ENCODE results near the gene RNU5B-1. TPM values are rescaled to one million over a fixed set of nuclear protein-coding genes. Genes with fewer than 3 reads are reported as not detected.

Gene RNU5B-1
- total RNA-seq, 2 experiments from 2014 or later: not detected

GRCh38 chr15:65330934-65331645, 26.6 kb downstream of the RNU5B-1 start:
- Mint-ChIP-seq H3K9me3 (no peaks in the 10 kb centered on the region), H3K27me3 (peaks cover 7% of the 10 kb centered on the region), H3K27ac (no peak overlapping the region), H3K4me3 (no peak overlapping the region), H3K36me3 (no peaks in the 10 kb centered on the region), H3K4me1 (ENCODE audit: low read depth) (no peaks in the 10 kb centered on the region)
- ChIA-PET CTCF (no interaction called here), POLR2A (no interaction called here)
- intact Hi-C loops (cut with micrococcal nuclease): no loop called here
- no peak for DNase-seq

GRCh38 chr15:65331811-65332210, 27.3 kb downstream of the RNU5B-1 start:
- POLR2A ChIA-PET: no interaction called here
- no peak overlapping the region for H3K27ac Mint-ChIP-seq
- peaks cover 7% of the 10 kb centered on the region for H3K27me3 Mint-ChIP-seq
- CTCF ChIA-PET: no interaction called here
- H3K4me1 Mint-ChIP-seq (ENCODE audit: low read depth): no peaks in the 10 kb centered on the region
- H3K9me3 Mint-ChIP-seq: no peaks in the 10 kb centered on the region
- no peak for DNase-seq
- H3K4me3 Mint-ChIP-seq: no peak overlapping the region
- intact Hi-C loops (cut with micrococcal nuclease): no loop called here
- H3K36me3 Mint-ChIP-seq: no peaks in the 10 kb centered on the region

GRCh38 chr15:65332391-65333147, 28.1 kb downstream of the RNU5B-1 start:
- H3K27ac Mint-ChIP-seq: no peak overlapping the region
- ChIA-PET CTCF (no interaction called here), POLR2A (no interaction called here)
- no peaks in the 10 kb centered on the region for H3K36me3 Mint-ChIP-seq
- intact Hi-C loops (cut with micrococcal nuclease): no loop called here
- H3K4me1 Mint-ChIP-seq (ENCODE audit: low read depth): no peaks in the 10 kb centered on the region
- H3K27me3 Mint-ChIP-seq: peaks cover 7% of the 10 kb centered on the region
- H3K9me3 Mint-ChIP-seq: no peaks in the 10 kb centered on the region
- no peak for DNase-seq
- no peak overlapping the region for H3K4me3 Mint-ChIP-seq

- no peaks in the 10 kb centered on the region for H3K4me1 Mint-ChIP-seq (ENCODE audit: low read depth)
- peaks cover 5% of the 10 kb centered on the region for H3K27me3 Mint-ChIP-seq
- H3K27ac Mint-ChIP-seq: no peak overlapping the region
- POLR2A ChIA-PET: no interaction called here
- H3K9me3 Mint-ChIP-seq: no peaks in the 10 kb centered on the region
- intact Hi-C loops (cut with micrococcal nuclease): no loop called here
- no peak overlapping the region for H3K4me3 Mint-ChIP-seq
- H3K36me3 Mint-ChIP-seq: no peaks in the 10 kb centered on the region
- CTCF ChIA-PET: no interaction called here
- DNase-seq: no peak
Observed at GRCh38 chr15:65333148-65333820, 28.8 kb downstream of the RNU5B-1 start.

GRCh38 chr15:65333856-65334255, 29.4 kb downstream of the RNU5B-1 start:
- H3K4me3 Mint-ChIP-seq: no peak overlapping the region
- no peaks in the 10 kb centered on the region for H3K4me1 Mint-ChIP-seq (ENCODE audit: low read depth)
- ChIA-PET CTCF (no interaction called here), POLR2A (no interaction called here)
- DNase-seq: no peak
- peaks cover 5% of the 10 kb centered on the region for H3K27me3 Mint-ChIP-seq
- H3K9me3 Mint-ChIP-seq: no peaks in the 10 kb centered on the region
- no peaks in the 10 kb centered on the region for H3K36me3 Mint-ChIP-seq
- intact Hi-C loops (cut with micrococcal nuclease): no loop called here
- no peak overlapping the region for H3K27ac Mint-ChIP-seq

GRCh38 chr15:65334586-65335231, 30.2 kb downstream of the RNU5B-1 start:
- no peak overlapping the region for H3K4me3 Mint-ChIP-seq
- DNase-seq: no peak
- no peaks in the 10 kb centered on the region for H3K4me1 Mint-ChIP-seq (ENCODE audit: low read depth)
- POLR2A ChIA-PET: no interaction called here
- intact Hi-C loops (cut with micrococcal nuclease): no loop called here
- peaks cover 7% of the 10 kb centered on the region for H3K27me3 Mint-ChIP-seq
- CTCF ChIA-PET: no interaction called here
- H3K36me3 Mint-ChIP-seq: no peaks in the 10 kb centered on the region
- no peaks in the 10 kb centered on the region for H3K9me3 Mint-ChIP-seq
- no peak overlapping the region for H3K27ac Mint-ChIP-seq

GRCh38 chr15:65335278-65336055, 31.0 kb downstream of the RNU5B-1 start:
- Mint-ChIP-seq H3K4me1 (ENCODE audit: low read depth) (no peaks in the 10 kb centered on the region), H3K27ac (no peak overlapping the region), H3K27me3 (peaks cover 4% of the 10 kb centered on the region), H3K9me3 (no peaks in the 10 kb centered on the region), H3K36me3 (no peaks in the 10 kb centered on the region), H3K4me3 (no peak overlapping the region)
- POLR2A ChIA-PET: no interaction called here
- CTCF ChIA-PET: no interaction called here
- intact Hi-C loops (cut with micrococcal nuclease): no loop called here
- no peak for DNase-seq

GRCh38 chr15:65336493-65337435, 32.3 kb downstream of the RNU5B-1 start:
- CTCF ChIA-PET: no interaction called here
- H3K27ac Mint-ChIP-seq: no peak overlapping the region
- no peaks in the 10 kb centered on the region for H3K4me1 Mint-ChIP-seq (ENCODE audit: low read depth)
- intact Hi-C loops (cut with micrococcal nuclease): no loop called here
- no peak overlapping the region for H3K4me3 Mint-ChIP-seq
- POLR2A ChIA-PET: no interaction called here
- no peaks in the 10 kb centered on the region for H3K36me3 Mint-ChIP-seq
- peaks cover 2% of the 10 kb centered on the region for H3K27me3 Mint-ChIP-seq
- H3K9me3 Mint-ChIP-seq: no peaks in the 10 kb centered on the region
- no peak for DNase-seq

- ChIA-PET POLR2A (no interaction called here), CTCF (interaction anchor here (0.8 to 1.3 kb wide), 2 partner anchors 12 to 48 kb away, joined by 3 read pairs; no protein-coding TSS in a partner anchor)
- Mint-ChIP-seq H3K4me1 (ENCODE audit: low read depth) (no peaks in the 10 kb centered on the region), H3K4me3 (no peak overlapping the region), H3K9me3 (no peaks in the 10 kb centered on the region), H3K36me3 (no peaks in the 10 kb centered on the region), H3K27me3 (peaks cover 2% of the 10 kb centered on the region), H3K27ac (no peak overlapping the region)
- intact Hi-C loops (cut with micrococcal nuclease): no loop called here
- no peak for DNase-seq
Observed at GRCh38 chr15:65337436-65338070, 33.1 kb downstream of the RNU5B-1 start.

GRCh38 chr15:65338366-65338765, 33.9 kb downstream of the RNU5B-1 start:
- H3K4me3 Mint-ChIP-seq: no peak overlapping the region
- CTCF ChIA-PET: interaction anchor here (0.8 to 1.3 kb wide), 2 partner anchors 12 to 47 kb away, joined by 3 read pairs; no protein-coding TSS in a partner anchor
- intact Hi-C loops (cut with micrococcal nuclease): no loop called here
- no peak overlapping the region for H3K27ac Mint-ChIP-seq
- DNase-seq: no peak
- peaks cover 2% of the 10 kb centered on the region for H3K27me3 Mint-ChIP-seq
- H3K36me3 Mint-ChIP-seq: no peaks in the 10 kb centered on the region
- H3K4me1 Mint-ChIP-seq (ENCODE audit: low read depth): no peaks in the 10 kb centered on the region
- POLR2A ChIA-PET: no interaction called here
- no peaks in the 10 kb centered on the region for H3K9me3 Mint-ChIP-seq

- ChIA-PET POLR2A (no interaction called here), CTCF (interaction anchor here (1.3 kb wide), 1 partner anchor 13 kb away, joined by 3 read pairs; no protein-coding TSS in a partner anchor)
Observed at GRCh38 chr15:65338823-65339222, 34.3 kb downstream of the RNU5B-1 start.

More at GRCh38 chr15:65338823-65339222, 34.3 kb downstream of the RNU5B-1 start:
- no peaks in the 10 kb centered on the region for H3K9me3 Mint-ChIP-seq
- H3K4me1 Mint-ChIP-seq (ENCODE audit: low read depth): no peaks in the 10 kb centered on the region
- no peaks in the 10 kb centered on the region for H3K36me3 Mint-ChIP-seq
- peaks cover 2% of the 10 kb centered on the region for H3K27me3 Mint-ChIP-seq
- H3K27ac Mint-ChIP-seq: no peak overlapping the region
- no peak overlapping the region for H3K4me3 Mint-ChIP-seq
- DNase-seq: no peak
- intact Hi-C loops (cut with micrococcal nuclease): no loop called here
